ENCODE data around the gene CTNNA3.

Gene CTNNA3

DNA sequence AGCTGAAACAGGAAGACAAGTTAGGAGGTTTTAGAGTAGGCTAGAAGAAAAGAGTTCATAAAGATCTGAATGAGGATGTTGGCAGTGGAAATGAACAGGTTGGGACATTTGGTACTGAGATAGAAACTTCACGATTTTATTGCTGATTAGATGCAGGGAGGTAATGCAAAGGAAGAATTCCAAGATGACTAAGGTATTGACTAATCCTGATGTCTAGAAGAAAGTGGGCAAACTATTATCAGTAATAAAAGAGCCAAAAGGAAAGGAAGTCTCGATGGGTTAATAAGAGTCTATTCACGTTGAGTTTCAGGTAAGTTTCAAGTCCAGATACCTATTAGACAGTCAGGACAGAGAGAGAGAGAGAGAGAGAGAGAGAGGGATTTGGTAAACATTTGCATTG lies 1401.5 kb downstream of the CTNNA3 start:
- DNase-seq (ENCODE audit: low read depth in 2 of 2) = no peak

DNA sequence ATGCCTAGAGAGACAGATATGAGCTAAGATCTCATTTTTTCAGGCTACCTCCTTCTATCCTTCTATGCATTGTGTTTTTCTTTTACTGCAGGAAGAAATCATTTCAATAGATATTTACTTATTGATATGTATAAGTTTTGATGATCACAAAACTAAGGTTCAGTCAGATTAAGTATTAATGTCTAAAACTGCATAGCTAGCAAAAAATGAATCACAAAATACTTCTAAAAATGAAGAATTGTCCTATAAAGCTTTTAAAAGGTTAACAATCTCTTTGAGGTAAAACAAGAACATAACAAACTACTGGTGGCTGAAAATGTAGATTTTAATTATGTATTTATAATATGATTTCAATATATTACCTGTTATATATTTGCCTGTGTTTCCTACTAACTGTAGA lies 1403.1 kb downstream of the CTNNA3 start:
- DNase-seq (ENCODE audit: low read depth in 2 of 2) = no peak

DNA sequence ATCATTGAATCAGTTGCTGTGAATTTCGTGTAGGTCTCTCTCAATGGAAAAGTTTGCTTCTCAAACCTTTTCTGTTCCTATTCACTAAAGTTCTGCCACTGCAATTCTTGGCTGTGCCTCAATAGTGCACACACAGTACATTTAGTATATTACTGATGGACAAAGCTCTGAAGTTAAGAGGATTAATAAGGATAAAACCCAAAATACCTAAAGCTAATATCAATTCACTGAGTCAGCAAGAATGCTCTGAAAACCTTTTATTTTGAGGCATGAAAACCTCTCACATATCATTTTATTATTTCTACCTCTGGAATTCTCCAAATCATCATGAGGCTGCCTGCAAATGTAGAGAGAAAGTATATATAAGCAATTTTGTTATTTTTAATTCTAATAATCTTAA lies 1403.5 kb downstream of the CTNNA3 start:
- DNase-seq (ENCODE audit: low read depth in 2 of 2) = no peak

DNA sequence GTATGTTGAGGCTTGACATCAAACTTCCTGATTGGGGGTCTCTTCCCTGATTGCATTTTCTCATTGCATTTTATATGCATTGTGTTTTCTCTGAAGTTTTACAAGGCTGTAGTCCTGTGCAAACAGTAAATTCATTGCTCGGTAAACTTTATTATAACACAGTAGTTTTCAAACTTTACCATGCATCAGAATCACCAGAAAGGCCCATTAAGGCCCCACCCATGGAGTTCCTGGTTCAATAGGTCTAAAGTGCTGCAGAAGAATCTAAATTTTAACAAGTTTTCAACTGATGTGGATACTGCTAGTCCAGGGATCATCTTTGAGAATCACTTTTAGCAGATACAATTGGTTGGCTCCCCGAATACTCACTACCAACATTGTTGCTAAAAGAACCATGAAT lies 1404.9 kb downstream of the CTNNA3 start:
- no peak for DNase-seq (ENCODE audit: low read depth in 2 of 2)

DNA sequence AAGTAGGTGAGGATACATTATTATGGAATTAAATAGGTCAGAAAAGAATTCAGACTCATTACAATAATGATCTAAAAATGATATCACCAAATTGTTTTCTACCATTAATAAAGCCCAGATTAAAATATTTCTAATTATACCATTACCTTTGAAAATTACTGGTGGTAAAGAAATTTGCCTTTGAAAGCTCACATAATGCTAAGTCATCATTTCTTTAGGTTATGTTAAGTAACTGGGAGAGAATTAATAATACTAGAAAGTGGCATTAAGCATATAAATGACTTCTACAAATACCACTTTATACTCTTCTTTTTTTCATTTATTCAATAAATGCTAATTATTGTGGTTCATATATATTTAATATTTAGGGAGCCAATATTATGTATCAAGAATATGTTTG lies 1411.4 kb downstream of the CTNNA3 start:
- no peak for DNase-seq (ENCODE audit: low read depth in 2 of 2)

DNA sequence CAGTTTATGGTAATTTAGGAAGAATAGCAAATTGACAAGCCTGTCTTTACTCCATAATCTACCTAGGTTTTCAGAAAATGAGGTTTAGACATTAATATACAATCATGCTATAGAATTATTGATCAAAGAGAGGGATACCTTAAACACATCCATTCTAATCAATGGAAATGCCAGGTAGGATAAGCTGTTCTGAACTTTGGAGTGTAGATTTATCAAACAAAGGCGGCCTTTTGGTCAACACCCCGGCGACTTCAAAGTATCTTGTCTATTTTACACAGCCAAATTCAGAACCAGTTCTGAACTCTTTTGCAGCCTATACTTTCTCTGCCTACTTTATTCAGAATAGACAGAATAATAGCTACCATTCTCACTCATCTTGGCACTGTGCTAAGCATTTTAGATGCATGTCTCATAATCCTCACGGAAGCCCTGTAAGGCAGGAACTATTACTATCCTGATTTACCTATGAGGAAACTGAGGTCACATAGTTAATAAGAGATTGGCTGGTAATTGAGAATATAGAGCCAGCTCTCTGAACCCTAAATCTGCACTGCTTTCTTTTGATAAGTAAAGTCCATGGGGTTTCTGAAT lies 1412.0 kb downstream of the CTNNA3 start:
- no peak for DNase-seq (ENCODE audit: low read depth in 2 of 2)

DNA sequence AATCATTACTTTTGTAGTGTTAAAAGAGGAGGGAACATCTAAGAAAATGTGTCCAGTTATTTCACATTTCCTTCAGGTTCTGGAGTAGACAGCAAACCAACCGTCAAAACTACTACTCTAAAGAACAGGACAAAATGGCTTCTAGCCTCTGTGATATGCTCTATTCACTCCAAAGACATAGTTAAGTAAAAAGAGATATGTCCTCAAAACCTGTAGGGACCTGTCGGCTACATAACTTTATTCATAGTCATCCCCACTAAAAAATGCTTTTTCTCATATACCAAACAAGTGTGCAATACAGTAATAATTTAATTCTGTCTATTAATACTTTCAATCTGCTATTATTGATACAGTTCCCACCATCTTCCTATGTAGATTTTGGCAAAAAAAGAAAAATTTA lies 1412.9 kb downstream of the CTNNA3 start:
- DNase-seq (ENCODE audit: low read depth in 2 of 2) = no peak

DNA sequence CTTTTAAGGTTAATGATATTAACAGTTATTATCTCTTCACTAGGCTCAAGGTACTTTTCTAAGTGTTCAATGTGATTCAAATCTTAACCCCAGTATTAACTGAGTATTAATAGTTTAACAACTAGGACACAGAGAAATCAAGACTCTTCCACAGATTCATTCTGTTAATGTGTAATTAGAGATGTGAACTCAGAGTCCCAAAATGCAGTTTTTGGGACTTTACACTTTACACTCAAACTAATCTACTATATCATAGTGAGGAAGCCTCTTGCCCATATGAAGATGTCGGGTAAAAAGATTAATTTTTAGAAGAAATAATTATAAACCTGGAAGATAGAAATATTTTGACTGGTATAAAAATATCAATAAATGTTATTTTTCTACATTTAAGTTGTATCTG lies 1414.7 kb downstream of the CTNNA3 start:
- DNase-seq (ENCODE audit: low read depth in 2 of 2) = no peak

DNA sequence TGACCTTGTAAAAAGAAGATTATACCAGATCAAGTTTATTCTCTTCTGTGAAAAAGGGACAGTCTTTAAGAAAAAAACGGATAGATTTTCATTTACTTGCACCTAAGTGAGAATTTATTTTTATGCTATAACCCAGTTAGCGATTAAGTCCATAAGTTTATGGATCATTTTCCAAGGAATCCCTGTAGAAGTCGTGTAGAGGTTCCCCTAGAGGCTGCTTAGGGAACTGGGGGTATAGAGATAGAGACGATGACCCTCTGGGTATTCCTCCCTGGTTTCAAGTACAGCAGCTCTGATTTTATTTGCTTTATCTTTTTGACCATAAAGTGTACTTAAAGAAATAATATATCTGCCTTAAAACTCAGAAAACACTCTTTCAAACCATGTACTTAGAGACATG lies 1418.5 kb downstream of the CTNNA3 start:
- DNase-seq (ENCODE audit: low read depth in 2 of 2) = no peak

DNA sequence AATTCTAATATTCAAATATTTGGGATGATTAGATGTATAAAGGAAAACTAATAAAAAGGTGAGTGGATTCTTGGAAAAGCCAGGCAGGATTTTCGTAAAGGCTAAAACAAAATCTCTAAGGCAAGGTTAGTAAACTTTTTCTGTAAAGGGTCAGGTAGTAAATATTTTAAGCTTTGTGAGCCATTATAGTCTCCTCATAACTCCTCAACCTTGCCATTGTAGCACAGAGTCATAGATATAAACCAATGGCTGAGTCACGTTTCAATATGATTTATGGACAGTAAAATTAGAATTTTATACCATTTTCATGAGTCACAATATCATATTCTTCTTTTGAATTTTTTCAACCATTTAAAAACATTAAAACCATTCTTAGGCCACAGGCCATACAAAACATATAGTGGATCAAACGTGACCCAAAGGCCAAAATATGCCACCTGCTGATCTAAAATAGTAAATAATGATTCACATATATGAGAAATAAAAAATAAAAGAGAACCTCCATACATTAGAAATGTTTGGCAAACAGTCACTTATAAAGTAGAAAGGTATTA lies 1422.0 kb downstream of the CTNNA3 start:
- DNase-seq (ENCODE audit: low read depth in 2 of 2) = no peak

DNA sequence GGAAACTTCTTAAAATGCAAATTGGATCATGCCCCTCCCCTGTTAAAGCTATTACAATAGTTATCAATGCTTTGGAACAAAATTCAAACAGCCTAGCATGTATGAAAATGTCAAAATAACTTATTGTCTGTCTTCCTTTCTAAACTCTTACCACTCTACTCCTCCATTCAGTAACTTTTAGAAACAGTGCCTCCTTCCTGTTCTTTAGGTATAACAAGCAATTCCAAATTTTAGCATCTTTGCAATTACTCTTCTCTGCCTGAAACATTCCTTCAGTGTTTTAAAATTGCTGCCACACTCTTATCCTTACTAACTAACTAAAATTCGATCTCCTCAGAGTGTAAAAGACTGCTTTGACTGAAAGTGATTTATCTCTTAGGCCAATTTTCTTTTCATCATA lies 1430.6 kb downstream of the CTNNA3 start:
- no peak for DNase-seq (ENCODE audit: low read depth in 2 of 2)

DNA sequence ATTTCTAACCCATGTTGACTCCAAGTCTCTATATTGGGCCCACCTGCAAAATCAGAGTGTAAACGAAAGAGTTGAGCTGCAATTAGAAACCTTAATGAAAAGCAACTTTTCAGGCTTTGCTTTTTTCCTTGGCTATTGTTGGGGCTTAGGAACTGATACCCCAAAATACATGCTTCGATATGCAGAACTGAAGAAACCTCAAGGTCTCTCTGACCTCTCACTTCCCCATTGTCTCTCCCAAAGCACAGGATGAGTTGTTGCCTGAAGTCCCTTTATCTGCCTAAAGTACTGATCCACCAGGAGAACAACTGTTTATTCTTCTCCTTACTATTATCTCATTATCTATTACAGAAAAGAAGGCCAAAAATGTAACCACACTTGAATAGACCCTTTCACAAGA lies 1436.2 kb downstream of the CTNNA3 start:
- no peak for DNase-seq (ENCODE audit: low read depth in 2 of 2)

DNA sequence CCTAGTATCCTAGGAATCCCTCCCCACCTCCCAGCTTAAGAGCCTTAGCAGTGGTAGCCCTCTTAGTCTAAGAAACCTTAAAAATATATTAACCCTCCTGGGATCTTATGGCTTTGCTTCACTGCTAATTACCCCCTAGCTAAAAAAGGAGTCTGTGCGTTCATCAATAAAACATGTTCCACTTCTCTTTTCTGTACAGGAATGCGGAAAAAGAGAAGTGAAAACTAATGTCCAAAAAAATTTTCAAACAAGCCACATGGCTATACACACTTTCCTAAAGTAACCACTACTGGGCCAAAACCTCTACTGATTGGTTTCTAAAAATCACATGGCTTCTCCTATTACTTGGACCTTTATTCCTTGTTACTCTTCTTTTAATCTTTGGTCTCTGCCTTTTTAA lies 1437.3 kb downstream of the CTNNA3 start:
- DNase-seq (ENCODE audit: low read depth in 2 of 2) = no peak

DNA sequence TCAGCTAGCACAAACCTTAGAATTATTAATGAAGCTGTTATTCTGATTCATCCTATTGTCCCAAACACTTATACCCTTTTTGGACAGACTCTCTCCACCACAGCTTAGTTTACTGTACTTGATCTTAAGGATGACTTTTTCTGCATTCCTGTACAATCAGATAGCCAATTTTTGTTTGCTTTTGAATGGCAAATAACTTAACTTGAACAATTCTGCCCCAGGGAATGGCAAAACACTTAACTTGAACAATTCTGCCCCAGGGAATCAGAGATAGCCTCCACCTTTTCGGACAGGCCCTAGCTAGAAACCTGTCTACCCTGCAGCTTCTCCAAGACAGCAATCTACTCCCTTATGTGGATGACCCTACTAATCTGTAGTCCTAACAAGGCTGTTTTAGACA lies 1438.2 kb downstream of the CTNNA3 start:
- no peak for DNase-seq (ENCODE audit: low read depth in 2 of 2)

DNA sequence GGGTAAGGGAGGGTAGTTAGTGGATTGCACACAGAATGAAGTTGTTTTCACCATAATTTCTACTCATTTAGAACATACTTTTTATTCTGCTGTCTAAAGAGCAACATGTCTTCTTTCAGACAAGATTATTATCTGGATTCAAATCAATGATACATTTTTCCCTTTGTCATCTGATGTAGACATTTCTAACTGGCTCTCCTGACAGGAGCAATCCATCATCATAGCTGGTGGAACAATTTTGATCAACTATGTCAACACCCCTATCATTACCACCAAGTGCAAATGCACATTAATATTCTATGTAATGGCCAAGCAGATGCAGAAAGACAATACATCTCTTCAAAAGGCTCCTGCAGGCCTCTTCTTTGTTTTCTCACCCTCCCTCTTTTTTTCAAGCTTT lies 1443.0 kb downstream of the CTNNA3 start:
- no peak for DNase-seq (ENCODE audit: low read depth in 2 of 2)

DNA sequence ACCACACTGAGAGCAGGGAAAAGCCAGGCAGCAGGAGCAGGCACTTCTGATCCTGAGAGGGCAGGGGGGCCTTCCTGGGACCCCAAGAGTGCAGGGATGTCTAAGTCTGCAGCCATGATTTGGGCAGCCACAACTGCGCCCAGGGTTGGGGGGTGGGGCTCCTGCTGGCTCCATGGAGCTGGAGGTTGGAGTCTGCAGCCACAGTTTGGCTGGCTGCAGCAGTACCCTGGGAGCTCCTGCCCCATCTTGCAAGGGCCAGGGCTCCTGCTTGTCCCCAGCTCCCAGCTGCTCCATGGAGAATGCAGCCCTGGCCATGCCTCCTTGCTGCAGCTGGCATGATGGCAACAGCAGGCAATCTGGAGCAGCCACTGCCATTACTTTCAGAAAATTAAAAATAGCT lies 1449.8 kb downstream of the CTNNA3 start:
- no peak for DNase-seq (ENCODE audit: low read depth in 2 of 2)

DNA sequence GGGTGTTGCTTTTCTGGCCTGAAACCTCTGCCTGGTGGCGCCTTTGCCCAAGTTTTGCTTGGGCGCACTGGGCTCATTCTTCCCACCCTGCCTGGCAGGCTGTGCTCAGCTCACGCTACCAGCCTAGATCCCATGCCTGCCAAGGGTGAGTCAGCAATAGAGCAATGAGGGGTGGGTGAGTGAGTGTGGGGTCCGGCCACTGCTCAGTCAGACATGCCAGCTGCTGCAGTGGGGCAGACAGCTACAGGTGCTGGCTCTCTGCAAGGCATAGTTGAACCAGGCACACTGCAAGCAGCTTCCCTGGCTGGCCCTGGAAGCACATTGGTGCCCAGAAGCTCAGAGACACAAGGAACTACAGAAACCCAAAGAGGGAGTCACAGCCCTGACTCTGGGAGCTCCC lies 1451.0 kb downstream of the CTNNA3 start:
- DNase-seq (ENCODE audit: low read depth in 2 of 2) = no peak

DNA sequence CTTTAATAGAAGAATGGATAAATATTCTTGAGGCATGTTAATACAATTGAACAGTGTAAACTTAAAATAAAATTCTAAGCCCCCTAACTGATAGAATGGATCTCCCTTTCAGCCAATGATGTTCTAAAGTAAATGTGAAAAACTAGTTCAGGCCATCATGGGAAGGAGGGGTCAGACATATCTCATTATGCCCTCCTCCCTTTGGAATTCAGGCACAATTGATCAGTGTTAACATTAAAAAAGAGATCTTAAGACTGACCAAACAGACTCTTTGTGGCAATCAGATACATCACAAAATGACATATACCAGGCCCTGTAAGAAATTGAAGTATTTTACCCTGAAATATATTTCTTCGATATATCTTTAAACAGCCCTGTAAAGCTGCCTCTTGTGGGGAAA lies 1453.1 kb downstream of the CTNNA3 start:
- no peak for DNase-seq (ENCODE audit: low read depth in 2 of 2)

DNA sequence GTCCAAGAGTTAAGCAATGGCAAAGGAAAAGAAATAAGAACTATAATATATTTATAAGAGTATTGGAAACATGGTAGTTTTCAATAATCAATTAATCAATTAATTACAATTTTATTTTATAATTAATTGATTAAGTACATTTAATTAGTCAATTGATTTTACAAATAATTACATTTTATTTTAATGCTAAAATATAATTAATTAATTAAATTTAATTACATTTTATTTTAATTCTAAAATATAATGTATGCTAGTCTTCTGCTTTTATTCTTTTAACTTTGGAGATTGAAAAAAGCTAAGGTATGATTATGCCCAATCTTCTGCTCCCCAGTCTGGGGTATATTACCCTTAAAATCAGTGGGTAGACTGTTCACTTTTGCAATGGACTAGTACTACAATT lies 1456.9 kb downstream of the CTNNA3 start:
- no peak for DNase-seq (ENCODE audit: low read depth in 2 of 2)

DNA sequence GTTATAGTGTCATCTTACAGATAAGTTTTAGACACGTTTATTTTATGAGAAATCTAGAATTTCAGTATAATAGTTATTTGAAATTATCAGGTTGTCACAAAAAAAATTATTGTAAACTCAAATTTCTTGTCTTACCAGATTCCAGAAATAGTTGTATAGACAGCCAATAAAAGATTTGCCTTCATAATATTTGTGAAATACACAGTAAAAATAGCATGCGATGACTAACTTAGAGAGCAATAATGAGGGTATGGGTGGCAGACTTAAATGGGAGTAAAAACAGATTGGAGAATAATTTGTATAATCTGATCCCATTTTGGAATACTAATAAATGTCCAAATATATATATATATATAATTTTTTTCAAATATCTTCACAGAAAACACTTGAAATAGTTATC lies 1457.7 kb downstream of the CTNNA3 start:
- DNase-seq (ENCODE audit: low read depth in 2 of 2) = no peak

DNA sequence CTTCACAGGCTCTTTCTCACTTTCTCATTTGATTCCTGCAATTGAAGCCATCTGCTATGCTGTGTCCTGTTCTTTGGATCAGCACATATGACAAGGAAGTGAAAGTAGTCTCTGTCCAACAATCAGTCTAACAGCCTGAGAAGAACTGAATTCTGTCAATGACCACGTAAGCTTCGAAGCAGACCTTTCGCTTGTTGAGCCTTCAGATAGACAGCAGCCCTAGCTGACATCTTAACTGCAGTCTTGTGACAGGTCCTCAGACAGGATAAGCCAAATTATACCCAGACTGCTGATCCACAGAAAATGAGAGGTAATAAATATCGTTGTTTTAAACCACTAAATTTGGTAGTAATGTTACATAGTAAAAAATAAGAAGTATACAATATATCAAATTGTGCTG lies 1461.1 kb downstream of the CTNNA3 start:
- DNase-seq (ENCODE audit: low read depth in 2 of 2) = no peak

DNA sequence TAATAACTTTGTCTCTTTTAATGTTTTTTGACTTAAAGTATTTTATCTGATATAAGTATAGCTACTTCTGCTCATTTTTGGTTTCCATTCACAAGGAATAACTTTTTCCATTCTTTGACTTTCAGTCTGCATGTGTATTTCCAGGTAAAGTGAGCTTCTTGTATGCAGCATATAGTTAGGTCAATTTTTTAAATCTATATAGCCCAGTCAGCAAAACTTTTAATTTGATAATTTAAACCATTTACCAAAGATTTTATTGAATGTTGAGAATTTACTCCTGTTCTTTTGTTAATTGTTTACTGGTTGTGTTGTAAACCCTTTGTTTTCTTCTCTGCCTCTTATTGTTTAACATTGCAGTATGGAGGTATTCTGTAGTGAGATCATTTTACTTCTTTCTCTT lies 1467.1 kb downstream of the CTNNA3 start:
- DNase-seq (ENCODE audit: low read depth in 2 of 2) = no peak

DNA sequence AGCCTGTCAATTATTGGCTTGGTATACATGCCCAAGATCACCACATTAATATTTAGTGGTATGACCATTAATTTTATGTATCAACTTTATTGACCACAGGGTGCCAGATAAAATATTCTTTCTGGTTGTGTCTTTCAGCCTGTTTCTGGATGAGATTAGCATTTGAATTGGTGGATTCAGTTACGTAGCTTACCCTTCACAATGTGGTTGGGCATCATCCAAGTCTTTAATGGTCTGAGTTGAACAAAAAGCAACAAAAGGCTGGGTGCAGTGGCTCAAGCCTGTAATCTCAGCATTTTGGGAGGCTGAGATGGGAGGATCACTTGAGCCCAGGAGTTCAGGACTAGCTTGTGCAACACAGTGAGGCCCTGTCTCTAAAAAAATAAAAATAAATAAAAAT lies 1472.3 kb downstream of the CTNNA3 start:
- DNase-seq (ENCODE audit: low read depth in 2 of 2) = no peak

DNA sequence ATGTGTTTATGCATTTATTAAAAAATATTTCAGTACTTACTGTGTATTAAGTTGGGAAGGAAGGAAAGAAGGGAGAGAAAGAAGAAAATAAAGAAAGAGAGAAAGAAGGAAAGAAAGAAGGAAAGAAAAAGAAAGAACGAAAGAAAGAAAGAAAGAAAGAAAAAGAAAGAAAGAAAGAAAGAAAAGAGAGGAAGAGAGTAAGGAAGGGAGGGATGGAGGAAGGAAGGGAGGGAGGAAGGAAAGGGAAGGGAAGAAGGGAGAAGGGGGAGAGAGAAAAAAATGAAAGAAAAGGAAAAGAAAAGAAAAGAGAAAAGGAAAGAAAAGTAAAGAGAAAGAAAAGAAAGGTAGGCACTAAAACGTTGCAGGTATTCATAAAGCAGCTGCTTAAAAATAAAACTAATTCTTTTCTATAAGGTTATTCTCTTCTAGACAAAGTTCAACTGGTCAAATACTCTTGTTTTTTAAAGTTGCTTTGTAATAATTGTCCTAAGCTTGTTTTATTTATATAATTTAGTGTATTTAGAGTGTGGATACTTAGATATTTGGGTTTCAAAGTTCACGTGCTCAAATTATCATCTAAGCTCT lies 1473.4 kb downstream of the CTNNA3 start:
- DNase-seq (ENCODE audit: low read depth in 2 of 2) = no peak

Measured in stimulated activated CD4-positive, alpha-beta T cell treated with anti-CD3 and anti-CD28 coated beads, Interleukin-15, amount 100 ng/mL, for 48 hours (primary cell).